CD4-positive, alpha-beta T cell treated with Interleukin-12 subunit alpha and Interleukin-12 subunit beta, for 1 hour (primary cell): Measurements from ENCODE around the gene ZNF165.

Experiments used
- DNase-seq: peaks from one replicate; pipeline ENCODE4 v3.0.0-alpha.2; 2020

The ZNF165 gene

GRCh38 chr6:28124350-28124970, 44.1 kb downstream of the ZNF165 start, which contains the start of gene ZSCAN16:
ZSCAN16 (plus strand) TSS chr6:28124609; CDS start chr6:28125444, 835 bp downstream.
- DNase-seq: peak; percentile 83

- DNase-seq: peak; percentile 39
Measured at GRCh38 chr6:28124971-28125353, 44.6 kb downstream of the ZNF165 start.

GRCh38 chr6:28125401-28125800, 45.0 kb downstream of the ZNF165 start:
- no peak for DNase-seq

- peak; percentile 49 for DNase-seq
Measured at GRCh38 chr6:28134015-28134414, 53.6 kb downstream of the ZNF165 start.

GRCh38 chr6:28134716-28135115, 54.3 kb downstream of the ZNF165 start:
- DNase-seq: no peak

GRCh38 chr6:28135393-28135792, 55.0 kb downstream of the ZNF165 start:
- DNase-seq: no peak

GRCh38 chr6:28136585-28137504, 56.5 kb downstream of the ZNF165 start:
- DNase-seq: peak; percentile 83

GRCh38 chr6:28137505-28137981, 57.2 kb downstream of the ZNF165 start:
- DNase-seq: peak; percentile 69
